ENCODE measurements around the gene GPC4.

- no peak for TF ChIP-seq CTCF (conservative IDR thresholded peaks at IDR 0.05; ENCODE audit: low read depth, low read length)
- TF ChIP-seq EZH2 (IDR thresholded peaks at IDR 0.05; ENCODE audit: borderline replicate concordance, low read depth, low read length, poor library complexity, severe bottlenecking): no peak
Observed at GRCh38 chrX:133325422-133325821, 89.9 kb downstream of the GPC4 start.

Measured in A673 (cell line).